Type B pancreatic cell (in vitro differentiated cells): ENCODE data around the gene QPCT. TPM values are rescaled to one million over a fixed set of nuclear protein-coding genes. Genes with fewer than 3 reads are reported as not detected.

ENCODE experiments used
- DNase-seq: peaks from one replicate; pipeline ENCODE4 v3.0.0; 2021; ENCODE audit warnings: mixed read lengths; ENCODE audit not compliant: unreplicated experiment; ENCODE audit errors: extremely low spot score
- H3K27ac Mint-ChIP-seq: 2 replicates; pipeline ENCODE4 v1.8.0; 2021; ENCODE audit warnings: mild to moderate bottlenecking, mixed read lengths
- H3K27me3 Mint-ChIP-seq: 2 replicates; pipeline ENCODE4 v1.8.0; 2021; ENCODE audit warnings: mixed read lengths
- H3K36me3 Mint-ChIP-seq: 2 replicates; pipeline ENCODE4 v1.8.0; 2021; ENCODE audit warnings: mixed read lengths
- H3K4me1 Mint-ChIP-seq: one replicate; pipeline ENCODE4 v1.8.0; 2021; ENCODE audit warnings: mixed read lengths; ENCODE audit not compliant: unreplicated experiment
- H3K4me3 Mint-ChIP-seq: 2 replicates; pipeline ENCODE4 v1.8.0; 2021; ENCODE audit warnings: mild to moderate bottlenecking, mixed read lengths
- H3K9me3 Mint-ChIP-seq: 2 replicates; pipeline ENCODE4 v1.8.0; 2021; ENCODE audit warnings: mixed read lengths
- total RNA-seq: library from RNA; stranded (reverse); gene quantifications from 2 replicates; pipeline ENCODE4 v1.2.1, GENCODE V29; 2021; ENCODE audit warnings: low replicate concordance
- TF ChIP-seq, protein P1 (sequence below): fragments of 200-600 bp; sonication (generic); conservative IDR thresholded peaks from 2 replicates; pipeline ENCODE4 v1.5.0; 2021; ENCODE audit warnings: antibody characterized with exemption, mild to moderate bottlenecking

The QPCT gene
- total RNA-seq, 1 donor from 2014 or later: 0.72 TPM

DNA sequence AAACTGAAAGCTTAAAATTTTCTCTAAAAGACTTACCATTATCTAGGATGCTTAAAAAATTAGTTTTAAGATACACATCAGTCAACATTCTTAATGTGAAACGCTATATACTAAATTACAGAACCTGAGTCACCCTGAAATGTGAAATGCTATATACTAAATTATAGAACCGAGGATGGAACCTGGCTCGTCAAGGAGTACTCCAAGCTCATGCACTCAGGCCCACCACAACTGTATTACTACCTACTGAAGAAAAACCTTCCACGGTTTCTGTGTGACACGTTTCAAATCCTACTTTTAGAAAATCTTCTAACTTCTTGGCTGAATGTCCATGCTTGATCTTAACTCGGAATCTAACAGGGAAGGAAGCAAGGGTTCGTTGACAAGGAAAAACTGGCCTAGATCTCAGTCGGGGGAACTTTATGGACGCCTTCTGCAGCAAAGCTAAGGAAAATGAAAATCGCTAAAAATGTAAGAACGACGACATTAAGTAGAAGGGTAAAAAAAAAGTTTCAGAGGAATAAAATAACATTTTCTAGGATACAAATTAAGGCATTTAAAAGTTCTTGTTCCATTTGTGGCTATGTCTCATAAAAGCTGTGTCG, 21.2 kb upstream of the QPCT start:
- Mint-ChIP-seq H3K27ac (peak overlapping the region; percentile 95), H3K4me3 (peak overlapping the region; percentile 99), H3K9me3 (no peaks in the 10 kb centered on the region), H3K4me1 (peaks cover 31% of the 10 kb centered on the region), H3K36me3 (peaks cover 9% of the 10 kb centered on the region), H3K27me3 (peaks cover 13% of the 10 kb centered on the region)
- TF ChIP-seq, protein P1, sequence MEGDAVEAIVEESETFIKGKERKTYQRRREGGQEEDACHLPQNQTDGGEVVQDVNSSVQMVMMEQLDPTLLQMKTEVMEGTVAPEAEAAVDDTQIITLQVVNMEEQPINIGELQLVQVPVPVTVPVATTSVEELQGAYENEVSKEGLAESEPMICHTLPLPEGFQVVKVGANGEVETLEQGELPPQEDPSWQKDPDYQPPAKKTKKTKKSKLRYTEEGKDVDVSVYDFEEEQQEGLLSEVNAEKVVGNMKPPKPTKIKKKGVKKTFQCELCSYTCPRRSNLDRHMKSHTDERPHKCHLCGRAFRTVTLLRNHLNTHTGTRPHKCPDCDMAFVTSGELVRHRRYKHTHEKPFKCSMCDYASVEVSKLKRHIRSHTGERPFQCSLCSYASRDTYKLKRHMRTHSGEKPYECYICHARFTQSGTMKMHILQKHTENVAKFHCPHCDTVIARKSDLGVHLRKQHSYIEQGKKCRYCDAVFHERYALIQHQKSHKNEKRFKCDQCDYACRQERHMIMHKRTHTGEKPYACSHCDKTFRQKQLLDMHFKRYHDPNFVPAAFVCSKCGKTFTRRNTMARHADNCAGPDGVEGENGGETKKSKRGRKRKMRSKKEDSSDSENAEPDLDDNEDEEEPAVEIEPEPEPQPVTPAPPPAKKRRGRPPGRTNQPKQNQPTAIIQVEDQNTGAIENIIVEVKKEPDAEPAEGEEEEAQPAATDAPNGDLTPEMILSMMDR: no peak
- no peak for DNase-seq

DNA sequence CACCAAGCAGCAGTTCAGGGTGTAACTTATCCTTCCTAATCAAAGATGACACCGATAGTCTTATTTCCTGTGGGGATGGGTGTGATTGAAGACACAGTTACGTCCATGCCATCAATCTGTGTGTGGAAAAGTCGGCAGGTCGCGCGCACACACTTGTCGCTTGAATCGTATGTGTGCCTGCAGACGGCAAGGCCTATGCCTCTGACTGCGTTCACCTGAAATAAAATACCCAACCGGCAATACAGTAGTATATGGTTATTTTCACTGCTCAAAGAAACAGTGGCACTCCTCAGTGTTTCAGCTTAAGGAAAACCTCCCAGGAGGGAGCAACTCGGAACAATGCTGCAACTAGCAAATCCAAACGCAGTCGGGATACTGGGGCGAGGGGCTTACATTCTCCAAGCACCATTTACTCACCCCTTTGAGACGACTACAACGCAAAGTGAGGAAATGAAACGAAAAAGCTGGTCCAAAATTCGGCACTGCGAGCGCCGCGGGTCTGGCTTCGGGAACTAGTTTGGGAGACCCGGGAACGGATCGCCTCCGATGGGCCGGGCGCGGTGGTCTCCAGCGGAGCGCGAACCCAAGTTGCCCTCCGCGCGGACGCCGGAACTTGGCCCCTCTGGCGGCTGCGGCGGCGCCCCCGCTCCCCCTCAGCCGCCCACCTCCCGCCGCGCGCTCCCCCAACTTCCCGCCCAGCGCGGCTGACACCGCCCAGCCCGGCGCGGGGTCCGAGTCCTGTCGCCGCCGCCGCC, 20.5 kb upstream of the QPCT start:
- Mint-ChIP-seq H3K27ac (peak overlapping the region; percentile 95), H3K4me3 (peak overlapping the region; percentile 99), H3K36me3 (peaks cover 9% of the 10 kb centered on the region), H3K27me3 (peaks cover 13% of the 10 kb centered on the region), H3K4me1 (peaks cover 25% of the 10 kb centered on the region), H3K9me3 (no peaks in the 10 kb centered on the region)
- no peak for DNase-seq
- TF ChIP-seq, protein P1: no peak

DNA sequence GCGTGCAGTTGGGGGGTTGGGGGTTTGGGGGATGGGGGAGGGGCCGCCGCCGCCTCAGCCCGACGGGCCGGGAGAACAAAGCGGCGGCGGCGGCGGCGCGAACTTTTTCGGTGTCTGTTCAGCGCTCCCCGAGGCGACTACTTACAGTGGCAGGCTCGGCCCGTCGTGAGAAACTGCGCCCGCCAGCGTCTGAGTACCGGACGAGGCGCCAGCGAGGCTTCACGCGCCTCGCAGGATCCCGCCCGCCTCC, 20.0 kb upstream of the QPCT start:
- no peak for DNase-seq
- Mint-ChIP-seq H3K27me3 (peaks cover 13% of the 10 kb centered on the region), H3K4me1 (peaks cover 23% of the 10 kb centered on the region), H3K27ac (no peak overlapping the region), H3K9me3 (no peaks in the 10 kb centered on the region), H3K4me3 (peak overlapping the region; percentile 65), H3K36me3 (peaks cover 9% of the 10 kb centered on the region)
- TF ChIP-seq, protein P1: no peak

DNA sequence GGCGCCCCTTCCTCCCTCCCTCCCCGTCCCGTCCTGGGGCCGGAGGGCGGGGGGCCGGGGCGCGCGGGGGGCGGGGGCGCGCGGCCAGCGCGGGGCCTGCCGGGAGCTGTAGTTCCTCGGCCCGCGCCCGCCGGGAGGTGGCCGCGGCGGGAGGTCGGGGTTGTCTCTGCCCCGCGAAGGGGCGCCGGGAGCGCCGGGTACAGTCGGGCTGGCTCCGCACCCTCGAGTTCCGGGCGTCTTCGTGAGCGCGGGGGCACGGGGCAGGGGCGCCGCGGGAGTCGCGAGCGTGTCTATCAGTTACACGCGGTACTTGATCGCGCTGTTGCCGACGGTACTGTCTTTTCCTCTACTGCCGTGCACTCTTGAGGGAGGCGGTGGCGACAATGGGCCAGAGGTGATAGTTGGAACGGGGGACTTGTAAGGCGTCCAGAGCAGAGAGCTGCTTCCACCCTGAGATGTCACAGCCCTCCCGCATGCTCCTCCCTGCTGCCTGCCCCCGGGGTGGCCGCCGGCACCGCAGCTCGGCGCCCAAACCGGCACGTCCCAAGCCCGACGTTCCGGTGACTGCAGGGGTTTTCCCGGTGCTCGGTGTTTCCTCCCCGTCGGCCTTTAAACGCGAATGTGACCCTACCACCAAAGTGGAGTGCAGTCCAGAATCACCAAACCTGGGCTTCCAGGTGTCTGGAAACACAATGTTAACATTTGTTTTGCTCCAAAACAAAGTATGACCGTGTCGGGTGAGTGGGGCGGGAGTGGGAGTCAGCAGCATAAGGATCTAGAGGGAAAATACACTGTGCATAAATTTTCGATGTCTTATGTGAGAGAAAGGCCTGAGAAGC, 19.4 kb upstream of the QPCT start, which contains the start of gene PRKD3:
PRKD3 (minus strand) TSS at position 48 of the 839 bp plus-strand sequence. CDS start 8,309 bp downstream, outside the sequence.
- peaks cover 13% of the 10 kb centered on the region for H3K27me3 Mint-ChIP-seq
- H3K4me3 Mint-ChIP-seq: peak within 1 kb of the TSS; percentile 99
- DNase-seq: peak; percentile 81
- peaks cover 6% of the 10 kb centered on the region for H3K36me3 Mint-ChIP-seq
- H3K9me3 Mint-ChIP-seq: no peaks in the 10 kb centered on the region
- peak within 1 kb of the TSS; percentile 95 for H3K27ac Mint-ChIP-seq
- TF ChIP-seq, protein P1: no peak
- H3K4me1 Mint-ChIP-seq: peaks cover 23% of the 10 kb centered on the region

DNA sequence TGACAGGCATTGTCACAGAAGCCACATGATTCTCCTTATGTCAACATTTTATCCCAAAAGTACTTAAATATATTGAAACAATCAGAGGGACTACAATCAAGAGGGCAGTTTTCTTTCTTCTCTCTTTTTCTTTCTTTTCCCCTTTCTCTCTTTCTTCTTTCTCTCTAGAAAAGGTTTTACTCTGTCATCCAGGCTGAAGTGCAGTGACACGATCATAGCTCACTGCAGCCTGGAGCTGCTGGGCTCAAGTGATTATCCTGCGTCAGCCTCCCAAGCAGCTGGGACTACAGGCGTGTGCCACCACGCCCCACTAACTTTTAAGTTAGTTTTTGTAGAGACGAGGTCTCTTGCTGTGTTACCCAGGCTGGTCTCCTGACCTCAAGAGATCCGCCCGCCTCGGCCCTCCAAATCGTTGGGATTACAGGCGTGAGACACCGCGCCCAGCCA, 18.8 kb upstream of the QPCT start:
- TF ChIP-seq, protein P1: no peak
- Mint-ChIP-seq H3K27me3 (peaks cover 13% of the 10 kb centered on the region), H3K27ac (peak overlapping the region; percentile 39), H3K4me1 (peaks cover 23% of the 10 kb centered on the region), H3K4me3 (peak overlapping the region; percentile 82), H3K9me3 (no peaks in the 10 kb centered on the region), H3K36me3 (peaks cover 6% of the 10 kb centered on the region)
- no peak for DNase-seq
